Mononuclear cell (primary cell): Measurements from ENCODE around the gene GTPBP6. TPM values are rescaled to one million over a fixed set of nuclear protein-coding genes. Genes with fewer than 3 reads are reported as not detected.
"Not testable (repeated sequence)": the region's sequence is repeated elsewhere in the genome, so short reads cannot be mapped to it uniquely, and the experiment has no call there.

Source experiments
- H3K27me3 ChIP-seq: 2 replicates; pipeline ENCODE4 v1.6.0; 2011; ENCODE audit warnings: low read length, control low read depth; ENCODE audit not compliant: insufficient read depth
- H3K4me1 ChIP-seq: 2 replicates; pipeline ENCODE4 v1.5.1; 2011; ENCODE audit warnings: mild to moderate bottlenecking, low read length, control low read depth; ENCODE audit not compliant: insufficient read depth
- H3K4me3 ChIP-seq: 2 replicates; pipeline ENCODE4 v1.5.1; 2011; ENCODE audit warnings: mild to moderate bottlenecking, low read length, moderate library complexity
- H3K9me3 ChIP-seq: 2 replicates; pipeline ENCODE4 v1.5.1; 2011; ENCODE audit warnings: low read depth, mild to moderate bottlenecking, control low read depth, low read length
- total RNA-seq: library from RNA; depleted of rRNA; stranded (reverse); fragments of >200 nt; gene quantifications from one replicate; pipeline ENCODE4 v1.2.3, GENCODE V29; 2012

GTPBP6 gene
- total RNA-seq, 1 donor, result 27.4 TPM

DNA sequence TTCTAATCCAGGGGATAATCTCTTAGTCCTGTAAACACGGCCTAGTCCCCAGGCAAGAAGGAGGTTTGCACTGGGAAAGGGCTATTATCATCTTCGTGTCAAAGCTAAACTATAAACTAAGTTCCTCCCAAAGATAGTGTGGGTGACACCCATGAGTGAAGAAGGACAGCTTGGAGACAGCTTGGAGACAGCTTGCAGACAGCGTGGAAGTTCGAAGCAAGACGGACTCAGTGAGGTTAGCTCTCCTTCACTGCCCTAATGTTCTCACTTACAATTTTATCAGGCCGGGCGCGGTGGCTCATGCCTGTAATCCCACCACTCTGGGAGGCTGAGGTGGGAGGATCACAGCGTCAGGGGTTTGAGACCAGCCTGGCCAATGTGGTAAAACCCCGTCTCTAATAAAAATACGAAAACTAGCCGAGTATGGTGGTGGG lies 56.7 kb downstream of the GTPBP6 start:
- H3K4me1 ChIP-seq, result no peaks in the 10 kb centered on the region
- no peaks in the 10 kb centered on the region for H3K27me3 ChIP-seq
- no peaks in the 10 kb centered on the region for H3K9me3 ChIP-seq
- no peak overlapping the region for H3K4me3 ChIP-seq

GRCh38 chrX:261167-261918 lies 57.3 kb downstream of the GTPBP6 start:
- H3K27me3 ChIP-seq, result no peaks in the 10 kb centered on the region
- no peaks in the 10 kb centered on the region for H3K4me1 ChIP-seq
- H3K4me3 ChIP-seq, result no peak overlapping the region
- H3K9me3 ChIP-seq, result no peaks in the 10 kb centered on the region

- Histone ChIP-seq H3K9me3 (no peaks in the 10 kb centered on the region), H3K4me1 (no peaks in the 10 kb centered on the region), H3K27me3 (no peaks in the 10 kb centered on the region), H3K4me3 (no peak overlapping the region)
Measured at GRCh38 chrX:259692-260355, 58.8 kb downstream of the GTPBP6 start.

DNA sequence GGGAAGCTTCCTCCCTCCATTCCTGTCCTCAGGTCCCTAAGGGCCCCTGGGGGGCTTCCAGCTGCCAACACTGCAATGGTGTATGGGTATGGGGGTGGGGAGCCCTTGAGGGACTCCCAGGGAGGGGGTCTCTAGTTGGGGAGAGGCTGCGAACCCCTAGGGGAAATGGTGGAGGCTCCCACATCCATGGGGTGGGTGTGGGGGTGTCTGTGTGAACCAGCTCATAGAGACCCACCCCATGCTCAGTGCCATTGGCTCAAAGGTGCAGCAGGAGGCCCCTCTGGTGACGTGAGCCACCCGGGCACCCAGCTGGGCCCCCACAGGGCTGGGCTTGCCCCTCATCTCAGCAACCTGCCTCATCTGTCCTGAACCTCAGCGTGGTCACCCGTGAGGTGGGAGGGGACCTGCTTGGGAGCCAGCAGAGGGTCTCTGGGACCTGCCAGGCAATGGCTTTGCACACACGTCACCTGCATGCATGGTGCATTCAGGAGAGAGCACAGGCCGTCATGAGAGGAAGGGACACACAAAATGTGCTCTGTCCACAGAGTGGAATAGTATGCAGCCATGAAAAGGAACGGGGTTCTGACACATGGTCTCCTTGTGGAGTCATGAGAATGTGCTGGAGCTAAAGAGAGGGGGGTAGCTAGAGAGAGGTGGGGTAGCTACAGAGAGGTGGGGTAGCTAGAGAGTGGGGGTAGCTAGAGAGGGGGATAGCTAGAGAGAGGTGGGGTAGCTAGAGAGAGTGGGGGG lies 60.1 kb downstream of the GTPBP6 start:
- Histone ChIP-seq H3K27me3 (no peaks in the 10 kb centered on the region), H3K9me3 (no peaks in the 10 kb centered on the region), H3K4me3 (no peak overlapping the region), H3K4me1 (no peaks in the 10 kb centered on the region)

- H3K27me3 ChIP-seq, result no peaks in the 10 kb centered on the region
- H3K9me3 ChIP-seq, result no peaks in the 10 kb centered on the region
- no peak overlapping the region for H3K4me3 ChIP-seq
- no peaks in the 10 kb centered on the region for H3K4me1 ChIP-seq
Measured at GRCh38 chrX:257681-258289, 60.8 kb downstream of the GTPBP6 start.

- not testable (repeated sequence) for H3K27me3 ChIP-seq, H3K4me1 ChIP-seq, H3K9me3 ChIP-seq, H3K4me3 ChIP-seq
Measured at GRCh38 chrX:257054-257453, 61.5 kb downstream of the GTPBP6 start.

DNA sequence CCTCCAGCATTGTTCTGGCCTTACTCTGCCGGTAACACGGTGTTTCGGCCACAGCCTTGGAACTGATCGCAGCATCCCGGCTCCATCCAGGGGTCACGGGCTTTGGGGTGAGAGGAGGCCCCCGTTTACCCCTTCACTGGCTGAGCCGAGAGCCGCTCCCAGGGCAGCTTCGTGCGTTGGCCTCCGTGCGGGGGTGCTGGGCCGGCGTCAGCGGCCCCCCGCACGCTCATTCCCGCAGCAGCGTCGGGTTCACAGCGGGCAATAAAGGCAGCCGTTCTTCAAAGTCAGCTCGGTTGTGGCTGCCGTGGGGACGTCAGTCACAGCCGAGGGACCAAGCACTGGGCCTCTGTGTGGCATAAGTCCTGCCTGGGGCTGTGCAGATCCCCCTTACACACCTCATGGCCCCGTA lies 62.7 kb downstream of the GTPBP6 start:
- Histone ChIP-seq H3K9me3 (no peaks in the 10 kb centered on the region), H3K4me1 (no peaks in the 10 kb centered on the region), H3K27me3 (no peaks in the 10 kb centered on the region), H3K4me3 (no peak overlapping the region)

Other genes with a start within 250 kb of the GTPBP6 start
- 6.9 TPM for gene PLCXD1, start 37.4 kb downstream of the GTPBP6 start, total RNA-seq
- 6.0 TPM for gene PPP2R3B, start 68.1 kb upstream of the GTPBP6 start, total RNA-seq